ENCODE measurements around the gene SLC13A1.

SLC13A1 gene

GRCh38 chr7:123191132-123191531 is 8.6 kb downstream of the SLC13A1 start:
- H3K4me1 ChIP-seq (ENCODE audit: control insufficient read depth, insufficient read depth, low read length) = no peaks in the 10 kb centered on the region

GRCh38 chr7:123190109-123190831 is 9.5 kb downstream of the SLC13A1 start:
- Histone ChIP-seq H3K36me3 (ENCODE audit: control insufficient read depth, insufficient read depth, low read length, severe bottlenecking) (no peaks in the 10 kb centered on the region), H3K9me3 (ENCODE audit: control insufficient read depth, low read length) (peaks cover 6% of the 10 kb centered on the region), H3K9ac (ENCODE audit: low read length) (no peak overlapping the region), H3K4me1 (ENCODE audit: control insufficient read depth, insufficient read depth, low read length) (no peaks in the 10 kb centered on the region), H3K4me3 (ENCODE audit: low read length) (no peak overlapping the region), H3K27me3 (replicated peaks; ENCODE audit: control insufficient read depth, insufficient read depth, low read length) (no peaks in the 10 kb centered on the region)
- no peak for DNase-seq (ENCODE audit: low read depth)

More at GRCh38 chr7:123191132-123191531, 8.6 kb downstream of the SLC13A1 start:
- Histone ChIP-seq H3K4me3 (ENCODE audit: low read length) (no peak overlapping the region), H3K9ac (ENCODE audit: low read length) (no peak overlapping the region), H3K27me3 (replicated peaks; ENCODE audit: control insufficient read depth, insufficient read depth, low read length) (no peaks in the 10 kb centered on the region), H3K9me3 (ENCODE audit: control insufficient read depth, low read length) (no peaks in the 10 kb centered on the region), H3K36me3 (ENCODE audit: control insufficient read depth, insufficient read depth, low read length, severe bottlenecking) (no peaks in the 10 kb centered on the region)
- no peak for DNase-seq (ENCODE audit: low read depth)

GRCh38 chr7:123185756-123186155 is 14.0 kb downstream of the SLC13A1 start:
- no peak overlapping the region for H3K9ac ChIP-seq (ENCODE audit: low read length)
- no peak for DNase-seq (ENCODE audit: low read depth)

GRCh38 chr7:123184271-123184670 is 15.5 kb downstream of the SLC13A1 start:
- peaks cover 7% of the 10 kb centered on the region for H3K9me3 ChIP-seq (ENCODE audit: control insufficient read depth, low read length)
- no peak for DNase-seq (ENCODE audit: low read depth)
- no peak overlapping the region for H3K9ac ChIP-seq (ENCODE audit: low read length)
- no peak overlapping the region for H3K4me3 ChIP-seq (ENCODE audit: low read length)
- no peaks in the 10 kb centered on the region for H3K36me3 ChIP-seq (ENCODE audit: control insufficient read depth, insufficient read depth, low read length, severe bottlenecking)
- H3K27me3 ChIP-seq (replicated peaks; ENCODE audit: control insufficient read depth, insufficient read depth, low read length) = no peaks in the 10 kb centered on the region
- no peaks in the 10 kb centered on the region for H3K4me1 ChIP-seq (ENCODE audit: control insufficient read depth, insufficient read depth, low read length)

More at GRCh38 chr7:123185756-123186155, 14.0 kb downstream of the SLC13A1 start:
- Histone ChIP-seq H3K4me1 (ENCODE audit: control insufficient read depth, insufficient read depth, low read length) (no peaks in the 10 kb centered on the region), H3K4me3 (ENCODE audit: low read length) (no peak overlapping the region), H3K36me3 (ENCODE audit: control insufficient read depth, insufficient read depth, low read length, severe bottlenecking) (no peaks in the 10 kb centered on the region), H3K27me3 (replicated peaks; ENCODE audit: control insufficient read depth, insufficient read depth, low read length) (no peaks in the 10 kb centered on the region), H3K9me3 (ENCODE audit: control insufficient read depth, low read length) (peaks cover 7% of the 10 kb centered on the region)

GRCh38 chr7:123183431-123183830 is 16.3 kb downstream of the SLC13A1 start:
- Histone ChIP-seq H3K27me3 (replicated peaks; ENCODE audit: control insufficient read depth, insufficient read depth, low read length) (no peaks in the 10 kb centered on the region), H3K36me3 (ENCODE audit: control insufficient read depth, insufficient read depth, low read length, severe bottlenecking) (no peaks in the 10 kb centered on the region), H3K4me3 (ENCODE audit: low read length) (no peak overlapping the region), H3K4me1 (ENCODE audit: control insufficient read depth, insufficient read depth, low read length) (no peaks in the 10 kb centered on the region), H3K9ac (ENCODE audit: low read length) (no peak overlapping the region), H3K9me3 (ENCODE audit: control insufficient read depth, low read length) (peaks cover 7% of the 10 kb centered on the region)
- DNase-seq (ENCODE audit: low read depth) = no peak

GRCh38 chr7:123177442-123177841 is 22.3 kb downstream of the SLC13A1 start:
- no peaks in the 10 kb centered on the region for H3K9me3 ChIP-seq (ENCODE audit: control insufficient read depth, low read length)
- H3K4me3 ChIP-seq (ENCODE audit: low read length) = no peak overlapping the region
- no peak for DNase-seq (ENCODE audit: low read depth)
- H3K36me3 ChIP-seq (ENCODE audit: control insufficient read depth, insufficient read depth, low read length, severe bottlenecking) = no peaks in the 10 kb centered on the region
- H3K4me1 ChIP-seq (ENCODE audit: control insufficient read depth, insufficient read depth, low read length) = no peaks in the 10 kb centered on the region
- no peak overlapping the region for H3K9ac ChIP-seq (ENCODE audit: low read length)
- no peaks in the 10 kb centered on the region for H3K27me3 ChIP-seq (replicated peaks; ENCODE audit: control insufficient read depth, insufficient read depth, low read length)

- H3K4me3 ChIP-seq (ENCODE audit: low read length) = no peak overlapping the region
Measured at GRCh38 chr7:123170333-123171246, 29.2 kb downstream of the SLC13A1 start.

GRCh38 chr7:123169065-123169464 is 30.7 kb downstream of the SLC13A1 start:
- DNase-seq (ENCODE audit: low read depth) = no peak
- H3K36me3 ChIP-seq (ENCODE audit: control insufficient read depth, insufficient read depth, low read length, severe bottlenecking) = no peaks in the 10 kb centered on the region
- H3K4me1 ChIP-seq (ENCODE audit: control insufficient read depth, insufficient read depth, low read length) = no peaks in the 10 kb centered on the region
- no peak overlapping the region for H3K9ac ChIP-seq (ENCODE audit: low read length)
- no peaks in the 10 kb centered on the region for H3K9me3 ChIP-seq (ENCODE audit: control insufficient read depth, low read length)
- H3K27me3 ChIP-seq (replicated peaks; ENCODE audit: control insufficient read depth, insufficient read depth, low read length) = no peaks in the 10 kb centered on the region
- H3K4me3 ChIP-seq (ENCODE audit: low read length) = no peak overlapping the region

More at GRCh38 chr7:123170333-123171246, 29.2 kb downstream of the SLC13A1 start:
- Histone ChIP-seq H3K27me3 (replicated peaks; ENCODE audit: control insufficient read depth, insufficient read depth, low read length) (no peaks in the 10 kb centered on the region), H3K9ac (ENCODE audit: low read length) (no peak overlapping the region), H3K9me3 (ENCODE audit: control insufficient read depth, low read length) (no peaks in the 10 kb centered on the region), H3K36me3 (ENCODE audit: control insufficient read depth, insufficient read depth, low read length, severe bottlenecking) (no peaks in the 10 kb centered on the region), H3K4me1 (ENCODE audit: control insufficient read depth, insufficient read depth, low read length) (no peaks in the 10 kb centered on the region)
- DNase-seq (ENCODE audit: low read depth) = no peak

GRCh38 chr7:123157606-123158005 is 42.2 kb downstream of the SLC13A1 start:
- Histone ChIP-seq H3K27me3 (replicated peaks; ENCODE audit: control insufficient read depth, insufficient read depth, low read length) (no peaks in the 10 kb centered on the region), H3K9ac (ENCODE audit: low read length) (no peak overlapping the region), H3K4me3 (ENCODE audit: low read length) (no peak overlapping the region), H3K4me1 (ENCODE audit: control insufficient read depth, insufficient read depth, low read length) (no peaks in the 10 kb centered on the region), H3K36me3 (ENCODE audit: control insufficient read depth, insufficient read depth, low read length, severe bottlenecking) (no peaks in the 10 kb centered on the region), H3K9me3 (ENCODE audit: control insufficient read depth, low read length) (no peaks in the 10 kb centered on the region)
- no peak for DNase-seq (ENCODE audit: low read depth)

GRCh38 chr7:123155571-123155970 is 44.2 kb downstream of the SLC13A1 start:
- no peaks in the 10 kb centered on the region for H3K27me3 ChIP-seq (replicated peaks; ENCODE audit: control insufficient read depth, insufficient read depth, low read length)

GRCh38 chr7:123154231-123154860 is 45.4 kb downstream of the SLC13A1 start:
- peak; percentile 93 for DNase-seq (ENCODE audit: low read depth)

More at GRCh38 chr7:123155571-123155970, 44.2 kb downstream of the SLC13A1 start:
- no peak for DNase-seq (ENCODE audit: low read depth)
- Histone ChIP-seq H3K9me3 (ENCODE audit: control insufficient read depth, low read length) (no peaks in the 10 kb centered on the region), H3K9ac (ENCODE audit: low read length) (no peak overlapping the region), H3K4me3 (ENCODE audit: low read length) (no peak overlapping the region), H3K4me1 (ENCODE audit: control insufficient read depth, insufficient read depth, low read length) (no peaks in the 10 kb centered on the region), H3K36me3 (ENCODE audit: control insufficient read depth, insufficient read depth, low read length, severe bottlenecking) (no peaks in the 10 kb centered on the region)

More at GRCh38 chr7:123154231-123154860, 45.4 kb downstream of the SLC13A1 start:
- Histone ChIP-seq H3K4me3 (ENCODE audit: low read length) (no peak overlapping the region), H3K9ac (ENCODE audit: low read length) (no peak overlapping the region), H3K4me1 (ENCODE audit: control insufficient read depth, insufficient read depth, low read length) (no peaks in the 10 kb centered on the region), H3K36me3 (ENCODE audit: control insufficient read depth, insufficient read depth, low read length, severe bottlenecking) (no peaks in the 10 kb centered on the region), H3K27me3 (replicated peaks; ENCODE audit: control insufficient read depth, insufficient read depth, low read length) (no peaks in the 10 kb centered on the region), H3K9me3 (ENCODE audit: control insufficient read depth, low read length) (no peaks in the 10 kb centered on the region)
